HepG2 (cell line): ENCODE data around the gene TMEM107. TPM values are rescaled to one million over a fixed set of nuclear protein-coding genes. Genes with fewer than 3 reads are reported as not detected.

ENCODE experiments used
- AKAP8 ChIP-seq: sonication (generic); formaldehyde crosslinking; IDR thresholded peaks from 2 replicates; pipeline ENCODE4 v1.5.1; 2020; ENCODE audit warnings: mild to moderate bottlenecking, missing genetic modification reagents
- AKNA ChIP-seq: sonication (generic); formaldehyde crosslinking; IDR thresholded peaks from 2 replicates; pipeline ENCODE4 v1.4.0; 2020; ENCODE audit warnings: missing genetic modification reagents, borderline replicate concordance
- DR1 ChIP-seq: sonication (generic); formaldehyde crosslinking; IDR thresholded peaks from 2 replicates; pipeline ENCODE4 v1.8.0; 2021; ENCODE audit warnings: mild to moderate bottlenecking, missing genetic modification reagents, inconsistent platforms
- SATB2 ChIP-seq: sonication (generic); formaldehyde crosslinking; IDR thresholded peaks from 2 replicates; pipeline ENCODE4 v1.5.0; 2020; ENCODE audit warnings: missing genetic modification reagents
- SYNCRIP ChIP-seq: fragments of 200-400 bp; formaldehyde crosslinking; IDR thresholded peaks from 2 replicates; pipeline ENCODE4 v1.6.1; 2018; ENCODE audit warnings: mild to moderate bottlenecking, low read depth, low read length; ENCODE audit not compliant: insufficient read depth
- XRCC5 ChIP-seq: fragments of 200-400 bp; formaldehyde crosslinking; optimal IDR thresholded peaks from 2 replicates; pipeline ENCODE3; 2017; ENCODE audit warnings: mild to moderate bottlenecking, low read length
- ZFY ChIP-seq: sonication (generic); formaldehyde crosslinking; IDR thresholded peaks from 2 replicates; pipeline ENCODE4 v1.4.0; 2020; ENCODE audit warnings: missing genetic modification reagents
- polyA plus RNA-seq, 8 experiments: library from polyadenylated mRNA; depleted of rRNA in 3 of 8; stranded (reverse) in 7 of 8; unstranded in 1 of 8; fragments of >200 nt; fragmentation: Illumina TruSeq in 4 of 8; extraction: Trizol in 4 of 8; gene quantifications; 2 replicates each; pipeline versions ENCODE4 v1.2.1 to v1.2.3, GENCODE V29; 2011 to 2016; ENCODE audit warnings: low read depth in 4 of 8, missing spikeins in 1 of 8, mixed read lengths in 1 of 8; ENCODE audit not compliant: insufficient read depth in 1 of 8
- total RNA-seq, 5 experiments: library from RNA; depleted of rRNA; stranded (reverse); fragments of >200 nt; fragmentation: Illumina TruSeq; extraction: Trizol; gene quantifications; 2 replicates each; pipeline ENCODE4 v1.2.3, GENCODE V29; 2016; ENCODE audit warnings: low read depth in 1 of 5

Gene TMEM107
- total and polyA plus RNA-seq, 2 of the 13 experiments (the other 11 are each of a cell fraction or from before 2014, with no cell fraction given), result 7.2 to 15.3 TPM

GRCh38 chr17:8189711-8190477 is 13.7 kb upstream of the TMEM107 start, which contains the start of gene BORCS6 (continued):
- TF ChIP-seq SATB2 (CRISPR knock-in tag) (no peak), SYNCRIP (no peak), DR1 (CRISPR knock-in tag) (peak; percentile 66; the same call in 1 of the 2 replicates), AKNA (CRISPR knock-in tag) (no peak), XRCC5 (peak; percentile 52), ZFY (CRISPR knock-in tag) (peak; percentile 72), AKAP8 (CRISPR knock-in tag) (no peak)
